HPDE6-E6E7 (cell line): ENCODE data around the gene RAB40A.
"Not testable (repeated sequence)": the region's sequence is repeated elsewhere in the genome, so short reads cannot be mapped to it uniquely, and the experiment has no call there.

Experiments
- DNase-seq: peaks from one replicate; pipeline ENCODE4 v3.0.0; 2011; ENCODE audit warnings: missing footprints; ENCODE audit errors: extremely low spot score

Gene RAB40A

DNA sequence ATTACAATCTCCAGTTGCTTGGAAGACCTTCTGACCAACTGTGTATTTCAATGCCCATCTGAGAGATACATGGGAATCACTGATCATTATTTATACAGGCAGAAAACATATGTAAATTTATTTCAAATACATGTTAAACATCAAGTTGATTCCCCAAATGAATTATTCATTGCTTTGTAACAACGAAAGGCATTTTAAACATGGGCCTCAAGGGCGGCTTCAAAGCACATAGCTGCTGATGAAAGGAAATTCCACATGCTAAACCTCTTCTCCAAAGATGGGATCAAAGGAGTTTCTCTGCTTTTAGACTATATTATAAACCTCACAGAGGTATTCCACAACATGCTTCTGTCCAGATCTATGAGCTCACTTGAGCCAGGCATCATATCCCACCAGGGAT is 4.3 kb upstream of the RAB40A start:
- no peak for DNase-seq

DNA sequence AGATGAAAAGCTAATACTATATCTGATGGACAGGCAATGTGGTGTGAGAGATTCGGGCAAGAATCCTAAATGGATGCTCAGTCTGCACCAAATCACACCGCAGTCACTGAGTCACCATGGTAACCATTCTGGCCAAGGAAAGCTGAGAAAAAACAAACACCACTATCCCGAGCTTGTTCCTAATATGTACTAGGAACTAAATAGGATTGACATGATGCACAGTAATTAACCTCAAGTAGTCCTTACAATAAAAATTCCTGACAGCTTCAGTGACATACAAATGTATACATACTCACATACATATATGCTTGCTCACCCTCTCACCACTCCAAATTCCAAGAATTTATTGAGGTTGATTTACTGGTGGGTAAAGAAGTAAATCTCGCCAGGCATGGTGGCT is 1.1 kb upstream of the RAB40A start:
- no peak for DNase-seq

DNA sequence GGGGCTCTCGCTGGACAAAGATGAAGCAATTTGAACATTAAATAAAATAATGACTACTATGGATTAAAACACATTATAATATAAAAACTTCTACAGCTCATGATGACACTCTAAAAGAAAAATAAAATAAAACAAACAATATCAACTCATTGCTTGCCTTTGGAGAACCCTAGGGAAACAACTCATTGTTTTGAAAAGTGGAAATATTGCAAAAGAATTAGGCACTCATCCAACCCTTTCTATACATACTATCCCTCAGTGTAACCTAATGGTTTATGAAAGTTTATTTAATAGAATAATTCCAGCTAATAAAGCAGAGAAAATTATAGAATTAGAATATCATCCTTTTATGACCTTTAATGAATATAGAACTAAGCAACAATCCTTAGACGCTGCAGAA is 718 bp downstream of the RAB40A start:
- DNase-seq = no peak

DNA sequence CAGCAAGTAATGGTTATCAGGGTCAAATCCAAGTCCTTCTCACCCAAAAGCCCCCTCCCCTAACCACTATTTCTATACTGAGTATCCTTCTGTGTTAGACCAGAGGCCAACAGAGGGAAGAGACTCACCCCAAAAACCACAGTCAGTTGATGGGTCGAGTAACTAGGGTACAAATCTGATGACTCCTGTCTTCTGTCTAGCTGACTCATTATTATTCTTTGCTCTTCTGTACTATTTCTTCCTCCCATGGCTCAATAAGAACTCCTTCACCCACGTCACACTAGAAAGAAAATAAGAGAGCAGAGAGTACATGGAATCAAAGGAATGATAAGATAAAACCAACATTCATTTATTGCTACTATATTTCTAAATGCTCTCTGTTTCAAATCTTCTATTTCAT is 2.0 kb downstream of the RAB40A start:
- DNase-seq = no peak

DNA sequence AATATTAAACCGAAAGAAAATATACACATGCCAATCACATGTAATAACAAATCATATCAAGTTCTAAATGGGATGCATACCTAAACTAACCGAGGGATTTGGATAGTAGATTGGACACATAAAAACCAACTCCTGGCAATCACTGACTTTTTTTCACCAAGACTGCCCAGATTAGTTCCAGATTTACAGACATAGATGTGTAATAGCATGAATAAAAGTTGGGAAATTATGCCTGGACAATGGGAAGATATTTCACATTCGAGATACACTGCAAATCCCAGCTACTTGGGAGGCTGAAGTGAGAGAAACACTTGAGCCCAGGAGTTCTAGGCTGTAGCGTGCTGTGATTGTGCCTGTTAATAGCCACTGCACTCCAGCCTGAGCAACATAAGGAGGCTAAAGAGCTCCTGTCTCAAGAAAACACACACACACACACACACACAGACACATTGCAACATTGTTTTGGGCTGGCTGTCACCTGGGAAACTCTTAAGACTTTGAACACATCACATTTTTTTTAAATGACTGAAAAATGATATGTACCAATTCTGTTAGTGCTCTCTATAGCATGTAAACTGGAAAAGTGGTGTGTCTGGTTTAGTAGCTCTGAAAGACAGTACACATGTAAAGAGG is 5.7 kb downstream of the RAB40A start:
- no peak for DNase-seq

DNA sequence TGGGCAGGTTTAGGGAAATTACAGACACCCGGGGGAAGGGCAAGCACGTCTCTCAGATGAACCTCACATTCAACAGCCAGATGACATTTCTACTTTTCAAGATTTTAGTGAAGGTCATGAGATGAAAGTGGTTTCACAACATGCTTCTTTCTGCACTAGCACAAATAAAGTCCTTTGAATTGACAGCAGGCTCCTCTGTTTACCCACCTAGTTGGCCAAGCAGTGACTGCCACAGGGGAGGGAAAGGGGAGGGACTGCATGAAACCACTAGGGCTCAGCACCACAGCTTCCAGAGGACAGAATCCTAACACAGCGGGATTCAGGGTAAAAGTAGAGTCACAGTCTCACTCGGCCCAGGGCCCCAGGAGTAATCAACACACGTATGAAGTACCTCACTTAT is 6.2 kb downstream of the RAB40A start:
- no peak for DNase-seq

DNA sequence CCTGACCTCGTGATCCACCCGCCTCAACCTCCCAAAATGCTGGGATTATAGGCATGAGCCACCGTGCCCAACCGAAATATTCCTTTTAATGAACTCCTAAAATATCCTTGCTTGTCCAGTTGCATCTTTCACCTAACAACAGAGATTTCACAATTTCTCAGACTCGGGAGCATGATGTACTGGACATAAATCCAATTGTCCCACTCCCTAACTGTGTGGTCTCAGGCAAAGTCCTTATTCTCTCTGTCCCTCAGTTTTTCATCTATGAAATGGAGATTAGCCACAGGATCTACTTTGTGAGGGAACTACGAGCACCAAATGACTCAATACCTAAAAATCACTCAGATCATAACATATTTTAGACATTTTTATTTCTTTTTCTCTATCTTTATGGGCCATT is 9.3 kb downstream of the RAB40A start:
- DNase-seq = no peak

DNA sequence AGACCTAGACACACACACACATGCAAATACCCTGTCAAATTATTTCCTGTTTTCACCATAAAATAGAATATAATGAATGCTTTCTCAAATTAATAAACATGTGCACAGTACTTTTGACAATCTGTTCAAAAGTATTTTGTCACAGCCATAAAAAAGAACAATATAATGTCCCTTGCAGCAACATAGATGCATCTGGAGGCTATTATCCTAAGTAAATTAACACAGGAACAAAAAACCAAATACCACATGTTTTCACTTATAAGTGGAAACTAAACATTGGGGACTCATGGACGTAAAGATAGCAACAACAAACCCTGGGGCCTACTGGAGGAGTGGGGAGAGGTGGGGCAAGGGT is 15.5 kb downstream of the RAB40A start:
- no peak for DNase-seq

DNA sequence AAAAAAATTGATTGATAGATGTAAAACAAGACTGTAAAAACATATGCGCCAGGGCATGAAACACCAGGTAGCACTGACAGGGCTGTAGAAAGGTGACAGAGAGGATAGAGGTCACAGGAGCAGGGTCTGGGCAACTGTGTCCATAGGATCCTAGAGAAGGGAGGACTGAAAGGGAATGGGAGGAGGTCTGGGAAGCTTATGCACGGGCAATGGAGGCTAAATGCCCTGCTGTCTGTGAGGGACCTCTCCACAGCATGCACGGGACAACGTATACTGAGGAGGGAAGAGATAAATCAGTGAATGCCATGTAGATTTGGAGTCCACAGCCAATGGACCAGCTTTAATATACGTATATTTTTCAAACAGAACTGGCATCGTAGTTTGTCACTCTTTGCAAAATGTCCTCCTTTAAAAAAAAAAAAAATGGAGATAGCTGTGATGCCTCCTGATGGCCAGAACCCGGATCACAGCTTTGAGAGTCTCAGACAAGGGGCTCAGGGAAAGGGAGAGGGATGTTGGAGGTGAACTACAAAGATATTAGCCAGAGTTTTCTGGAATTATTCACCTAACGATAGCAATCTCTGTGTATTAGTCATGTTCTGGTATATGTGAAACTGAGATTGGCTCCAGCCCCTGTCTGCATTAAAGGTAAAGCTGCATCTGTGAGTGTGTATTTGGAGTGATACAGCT is 16.0 kb downstream of the RAB40A start:
- DNase-seq = no peak

DNA sequence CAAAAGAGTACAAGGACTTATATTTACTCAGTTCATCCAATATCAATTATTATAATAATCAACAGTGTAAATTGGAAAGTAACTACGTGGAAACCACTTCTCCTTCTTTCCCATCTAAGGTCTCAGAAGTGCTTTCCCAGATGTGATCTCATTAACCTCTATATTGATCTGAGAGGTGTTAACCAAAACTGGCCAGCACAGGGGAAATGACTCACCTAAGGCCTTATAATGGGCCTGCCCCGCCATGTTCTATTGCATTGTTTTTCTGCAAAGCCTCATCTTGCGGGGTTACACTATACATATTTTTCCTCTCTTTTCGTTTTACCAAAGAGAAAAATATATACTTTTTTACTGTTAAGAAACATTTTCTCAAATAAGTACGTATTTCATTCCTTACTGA is 20.5 kb downstream of the RAB40A start:
- no peak for DNase-seq

DNA sequence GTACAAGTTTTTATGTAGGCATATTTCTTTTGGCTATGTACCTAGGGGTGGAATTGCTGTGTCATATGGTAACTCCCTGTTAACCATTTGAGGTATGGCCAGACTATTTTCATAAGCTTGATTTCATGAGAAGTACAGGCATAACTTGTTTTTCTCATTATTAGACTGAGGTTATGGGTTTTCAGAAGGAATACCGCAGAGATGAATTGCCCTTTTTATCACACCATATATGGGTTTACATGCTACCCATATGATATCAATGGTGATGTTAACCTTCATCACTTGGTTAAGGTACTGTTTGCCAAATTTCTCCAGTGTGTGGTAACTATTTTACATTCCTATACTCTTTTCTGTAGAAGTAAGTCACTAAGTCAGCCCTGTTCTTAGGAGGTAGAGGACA is 23.5 kb downstream of the RAB40A start:
- DNase-seq = no peak

DNA sequence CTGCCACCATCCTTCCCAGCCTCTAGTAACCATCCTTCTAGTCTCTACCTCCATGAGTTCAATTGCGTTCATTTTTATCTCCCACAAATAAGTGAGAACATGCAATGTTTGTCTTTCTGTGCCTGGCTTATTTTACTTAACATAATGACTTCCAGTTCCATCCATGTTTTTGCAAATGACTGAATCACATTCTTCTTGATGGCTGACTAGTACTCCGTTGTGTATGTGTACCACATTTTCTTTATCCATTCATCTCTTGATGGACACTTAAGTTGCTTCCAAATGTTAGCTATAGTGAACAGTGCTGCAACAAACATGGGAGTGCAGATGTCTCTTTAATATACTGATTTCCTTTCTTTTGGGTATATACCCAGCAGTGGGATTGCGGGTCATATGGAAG is 25.7 kb downstream of the RAB40A start:
- DNase-seq = not testable (repeated sequence)

DNA sequence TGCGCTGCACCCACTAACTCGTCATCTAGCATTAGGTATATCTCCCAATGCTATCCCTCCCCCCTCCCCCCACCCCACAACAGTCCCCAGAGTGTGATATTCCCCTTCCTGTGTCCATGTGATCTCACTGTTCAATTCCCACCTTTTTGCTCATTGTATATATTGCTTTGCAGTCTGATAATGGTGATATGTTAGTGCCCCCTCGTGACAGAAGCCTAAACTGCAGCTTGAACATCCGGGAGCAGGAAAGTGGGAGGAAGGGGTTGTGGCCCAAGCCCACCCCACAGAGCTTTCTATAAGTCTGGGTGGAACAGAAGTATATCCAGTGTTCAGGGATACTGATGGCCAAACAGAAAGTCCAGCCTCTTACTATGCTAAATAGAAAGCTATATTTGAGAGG is 29.6 kb downstream of the RAB40A start:
- not testable (repeated sequence) for DNase-seq

DNA sequence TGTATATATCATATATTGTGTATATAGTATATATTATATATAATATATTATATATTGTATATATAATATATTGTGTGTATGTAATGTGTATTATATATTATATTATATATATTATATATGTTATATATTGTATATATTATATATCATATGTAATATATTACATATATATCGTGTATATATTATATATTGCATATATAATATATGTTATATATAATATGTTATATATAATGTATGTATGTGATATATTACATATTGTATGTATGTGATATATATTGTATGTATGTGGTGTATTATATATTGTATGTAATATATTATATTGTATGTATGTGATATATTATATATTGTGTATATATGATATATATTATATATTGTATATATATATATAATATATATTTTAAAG is 30.5 kb downstream of the RAB40A start:
- no peak for DNase-seq

DNA sequence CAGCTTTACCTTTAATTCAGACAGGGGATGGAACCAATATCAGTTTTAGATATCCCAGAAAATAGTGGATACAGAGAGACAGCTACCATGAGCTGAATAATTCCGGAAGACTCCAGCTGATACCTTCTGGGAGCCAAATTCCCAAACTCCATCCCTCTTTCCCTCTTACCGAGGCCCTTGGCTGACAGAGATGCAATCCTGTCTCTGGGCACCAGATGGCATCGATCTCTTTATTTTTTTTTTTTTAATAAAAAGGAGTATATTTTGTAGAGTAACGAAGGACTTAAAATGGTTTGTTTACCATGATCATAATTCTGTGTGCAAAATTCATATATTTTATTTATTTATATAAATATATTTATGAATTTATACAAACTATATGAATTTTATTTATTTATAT is 31.0 kb downstream of the RAB40A start:
- peak; percentile 7 for DNase-seq

DNA sequence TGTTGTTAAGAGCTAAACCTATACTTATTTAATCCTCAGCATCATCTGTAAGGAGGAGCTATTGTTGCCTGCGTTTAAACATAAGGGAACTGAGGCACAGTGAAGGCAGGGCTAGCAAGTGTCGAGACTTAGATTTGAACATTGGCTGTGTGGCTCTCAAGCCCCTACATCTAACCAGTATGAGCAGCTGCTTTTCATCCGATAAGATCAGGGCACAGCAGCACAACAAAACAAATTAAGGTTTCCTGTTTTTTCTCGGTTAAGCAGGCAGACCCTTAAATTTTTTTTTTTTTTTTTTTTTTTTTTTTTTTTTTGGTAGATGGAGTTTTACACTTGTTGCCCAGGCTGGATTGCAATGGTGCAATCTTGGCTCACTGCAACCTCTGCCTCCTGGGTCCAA is 35.6 kb downstream of the RAB40A start:
- DNase-seq = no peak

DNA sequence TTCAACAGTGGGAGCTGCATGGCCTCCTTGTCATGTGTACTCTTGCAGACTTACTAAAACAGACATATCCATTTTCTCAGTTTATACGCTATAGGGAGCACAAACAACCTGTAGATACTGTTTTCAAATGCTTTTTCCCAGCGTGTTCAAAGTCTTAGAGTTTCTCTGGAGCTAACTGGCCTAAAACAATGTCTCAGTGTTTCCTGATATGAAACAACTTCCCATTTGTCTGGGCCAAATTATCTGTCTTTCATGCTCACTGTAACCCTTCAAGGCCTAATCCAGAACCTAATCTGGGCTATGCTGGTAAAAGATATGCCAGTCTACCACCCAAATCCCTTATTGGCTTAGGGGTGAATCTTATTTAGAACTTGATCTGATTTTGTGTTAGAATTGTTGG is 38.8 kb downstream of the RAB40A start:
- DNase-seq = no peak

DNA sequence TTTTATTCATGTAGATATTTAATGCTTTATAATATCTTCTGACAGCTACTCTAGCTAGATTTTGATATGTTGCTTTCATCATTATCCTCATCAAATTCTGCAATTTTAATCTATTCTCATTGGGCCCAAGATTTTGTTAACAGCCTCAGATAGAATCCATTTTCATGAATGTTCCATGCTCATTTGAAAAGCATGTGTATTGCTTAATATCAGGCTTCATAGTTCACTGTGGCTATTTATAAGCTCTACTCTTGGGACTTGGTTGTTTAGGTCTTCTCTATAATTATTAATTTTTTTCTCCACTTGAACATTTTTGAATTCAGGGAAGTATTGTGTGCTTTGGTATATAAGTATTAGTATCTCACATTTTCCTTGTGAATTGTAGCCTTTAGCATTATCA is 41.8 kb downstream of the RAB40A start:
- no peak for DNase-seq

DNA sequence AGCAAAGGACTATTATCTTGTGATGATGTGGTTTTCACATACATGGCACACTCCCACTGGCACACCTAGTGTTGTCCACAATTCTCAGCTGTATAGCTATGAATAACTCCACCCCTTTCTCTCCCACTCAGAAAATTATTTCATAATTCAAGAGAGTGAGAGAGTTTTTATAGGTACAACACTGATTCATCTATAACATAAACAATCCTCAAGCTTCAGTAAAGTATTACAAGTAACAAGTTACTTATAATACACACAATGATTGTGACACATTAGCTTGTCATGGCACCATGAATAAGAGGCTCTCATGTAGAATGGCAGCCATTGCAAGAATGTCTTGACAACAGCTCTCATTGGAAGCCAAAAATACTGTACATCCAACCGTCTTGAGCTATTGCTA is 43.9 kb downstream of the RAB40A start:
- DNase-seq = no peak

DNA sequence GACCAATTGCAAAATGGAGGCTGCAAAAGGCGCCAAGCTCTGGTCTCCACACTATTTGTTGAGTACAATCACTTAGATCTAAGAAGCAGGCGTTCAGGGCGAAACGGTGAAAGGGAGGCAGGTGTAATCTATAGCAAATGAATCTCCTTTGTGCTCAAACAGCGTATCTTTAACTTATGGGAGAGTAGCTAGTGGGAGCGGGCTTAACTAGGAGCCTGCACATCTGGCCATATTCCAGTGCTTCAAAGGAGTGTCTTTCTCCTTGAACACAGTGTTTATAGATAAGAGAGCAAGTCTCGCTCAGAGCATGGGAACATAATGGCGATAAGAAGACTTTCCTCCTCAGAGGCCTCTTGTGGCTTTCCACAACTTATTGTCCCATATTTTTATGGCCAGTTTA is 49.3 kb downstream of the RAB40A start:
- DNase-seq = not testable (repeated sequence)

DNA sequence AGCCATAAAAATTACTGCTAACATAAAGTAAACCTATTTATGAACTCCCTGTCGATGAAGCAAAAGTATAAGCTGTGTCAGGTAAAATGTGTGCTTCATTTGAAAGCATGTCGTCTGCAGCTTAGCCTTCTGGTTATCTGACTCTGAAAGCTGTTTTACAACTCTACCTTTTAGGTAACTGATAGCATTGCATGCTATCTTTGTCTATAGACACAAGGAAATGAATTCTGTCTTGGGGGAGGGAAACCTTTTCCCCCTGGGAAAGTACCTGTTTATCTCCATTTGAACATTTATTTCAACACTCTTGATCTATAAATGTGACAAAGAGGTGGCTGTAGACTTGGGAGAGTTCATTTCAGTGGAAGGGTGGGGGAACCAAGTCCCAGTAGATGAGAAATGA is 51.4 kb downstream of the RAB40A start:
- no peak for DNase-seq

DNA sequence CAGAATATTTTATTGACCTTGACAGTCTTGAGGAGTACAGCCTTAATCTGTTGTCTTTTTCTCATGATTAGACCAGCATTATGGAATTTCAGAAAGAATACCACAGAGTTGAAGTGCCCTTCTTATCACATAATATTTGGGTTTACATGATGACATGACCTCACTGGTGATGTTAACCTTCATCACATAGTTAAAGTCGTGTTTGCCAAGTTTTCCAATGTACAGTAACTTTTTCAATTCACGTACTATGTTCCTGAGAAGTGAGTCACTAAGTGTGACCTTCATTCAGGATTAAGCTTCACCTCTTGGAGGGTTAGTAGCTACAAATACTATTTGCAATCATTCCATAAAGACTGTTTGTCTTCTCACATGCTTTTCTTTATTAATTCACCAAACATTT is 52.1 kb downstream of the RAB40A start:
- DNase-seq = no peak

DNA sequence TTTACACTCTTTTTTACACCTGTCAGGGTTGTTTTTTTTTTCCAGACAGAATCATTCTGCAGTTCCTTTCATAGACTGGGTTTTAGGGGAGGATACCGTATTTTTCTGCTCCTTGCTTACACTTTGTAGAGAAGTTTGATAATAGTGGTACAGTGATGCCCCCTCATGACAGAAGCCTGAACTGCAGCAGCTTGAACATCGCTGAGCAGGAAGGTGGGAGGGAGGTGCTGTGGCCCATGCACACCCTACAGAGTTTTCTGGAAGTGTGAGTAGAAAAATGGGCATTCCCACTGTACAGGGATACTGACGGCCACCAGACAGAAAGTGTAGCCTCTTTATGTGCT is 54.5 kb downstream of the RAB40A start:
- DNase-seq = no peak

DNA sequence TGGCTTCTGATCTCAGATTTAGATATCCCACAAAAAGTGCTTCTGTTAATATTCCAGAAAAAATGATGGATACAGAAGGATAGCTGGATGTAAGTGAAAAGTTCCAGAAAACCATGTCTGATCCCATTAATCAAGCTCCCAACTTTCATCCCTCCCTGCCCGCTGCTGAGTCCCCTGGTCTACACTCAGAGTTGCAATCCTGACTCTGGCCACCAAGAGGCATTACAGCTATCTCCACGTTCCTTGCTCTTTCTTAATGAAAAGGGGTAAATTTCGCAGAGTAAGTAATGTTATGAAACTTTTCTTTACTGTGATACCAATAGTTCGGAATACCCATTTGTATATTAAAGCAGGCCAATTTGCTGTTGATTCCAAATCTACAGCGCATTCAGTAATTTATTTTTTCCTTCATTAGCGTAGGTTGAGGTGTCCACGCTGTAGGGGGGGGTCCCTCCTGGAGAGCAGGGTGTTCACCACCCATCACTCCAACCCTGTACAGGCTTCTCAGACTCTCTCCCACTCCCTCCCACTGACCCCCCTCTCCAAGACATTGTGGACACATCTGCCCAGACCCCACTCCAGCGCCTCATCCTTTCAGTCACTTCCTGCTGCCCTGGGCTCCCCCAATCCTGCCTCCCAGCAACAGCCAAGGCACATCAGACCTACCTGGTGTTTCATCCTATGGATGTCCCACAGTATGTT is 55.1 kb downstream of the RAB40A start:
- no peak for DNase-seq
